Neuronal stem cell (in vitro differentiated cells): ENCODE measurements around the gene CCDC183.

Experiments used
- DNase-seq: peaks from one replicate; pipeline ENCODE4 v3.0.0-alpha.2; 2013; ENCODE audit warnings: low spot score
- H2AFZ ChIP-seq: one replicate; pipeline ENCODE4 v1.6.1; 2013; ENCODE audit warnings: mild to moderate bottlenecking, low read length, inconsistent platforms
- H2AK5ac ChIP-seq: 2 replicates; pipeline ENCODE4 v1.6.1; 2013; ENCODE audit warnings: low read depth, mild to moderate bottlenecking, inconsistent platforms, low read length, moderate library complexity, mixed read lengths
- H2BK120ac ChIP-seq: 2 replicates; pipeline ENCODE4 v1.6.1; 2013; ENCODE audit warnings: low read depth, mild to moderate bottlenecking, inconsistent platforms, low read length, moderate library complexity, mixed read lengths
- H2BK12ac ChIP-seq: one replicate; pipeline ENCODE4 v1.6.1; 2013; ENCODE audit warnings: low read length, inconsistent platforms
- H2BK15ac ChIP-seq: 2 replicates; pipeline ENCODE4 v1.6.1; 2013; ENCODE audit warnings: mild to moderate bottlenecking, low read length, inconsistent platforms, mixed read lengths
- H2BK5ac ChIP-seq: one replicate; pipeline ENCODE4 v1.6.1; 2013; ENCODE audit warnings: inconsistent platforms, mild to moderate bottlenecking, low read length, moderate library complexity
- H3K14ac ChIP-seq: one replicate; pipeline ENCODE4 v1.6.1; 2013; ENCODE audit warnings: low read length, inconsistent platforms
- H3K18ac ChIP-seq: 2 replicates; pipeline ENCODE4 v1.6.1; 2013; ENCODE audit warnings: low read length, inconsistent platforms
- H3K23ac ChIP-seq: 2 replicates; pipeline ENCODE4 v1.6.1; 2013; ENCODE audit warnings: low read depth, mild to moderate bottlenecking, mixed read lengths, low read length, inconsistent platforms; ENCODE audit not compliant: poor library complexity
- H3K27ac ChIP-seq: replicated peaks from 3 replicates; pipeline ENCODE4 v1.5.1; 2013; ENCODE audit warnings: low read length, inconsistent platforms
- H3K27me3 ChIP-seq, 3 experiments: 2 replicates each; pipeline ENCODE4 v1.6.1; 2013; ENCODE audit warnings: low read length in 3 of 3, mild to moderate bottlenecking in 2 of 3, inconsistent platforms in 1 of 3, low read depth in 1 of 3, mixed read lengths in 1 of 3, moderate library complexity in 1 of 3; ENCODE audit not compliant: control insufficient read depth in 3 of 3, insufficient read depth in 3 of 3
- H3K36me3 ChIP-seq, 2 donors: replicated peaks in 1 of 2; 2 replicates each; pipeline ENCODE4 v1.6.1; 2013; ENCODE audit warnings: low read length in 2 of 2; ENCODE audit not compliant: control insufficient read depth in 2 of 2, insufficient read depth in 2 of 2
- H3K4ac ChIP-seq: 2 replicates; pipeline ENCODE4 v1.6.1; 2013; ENCODE audit warnings: inconsistent platforms, mild to moderate bottlenecking, low read length, moderate library complexity
- H3K4me1 ChIP-seq, 2 donors: 1 replicate in 1 of 2; 2 replicates in 1 of 2; pipeline ENCODE4 v1.6.1; 2013; ENCODE audit warnings: low read length in 2 of 2, low read depth in 1 of 2; ENCODE audit not compliant: control insufficient read depth in 2 of 2, insufficient read depth in 1 of 2
- H3K4me2 ChIP-seq: one replicate; pipeline ENCODE4 v1.6.1; 2013; ENCODE audit warnings: mild to moderate bottlenecking, low read length, inconsistent platforms; ENCODE audit not compliant: insufficient read depth, poor library complexity, severe bottlenecking
- H3K4me3 ChIP-seq, 2 donors: 2 replicates each; pipeline ENCODE4 v1.5.1; 2013; ENCODE audit warnings: low read length in 2 of 2, mild to moderate bottlenecking in 2 of 2, inconsistent platforms in 1 of 2, moderate library complexity in 1 of 2
- H3K79me1 ChIP-seq: one replicate; pipeline ENCODE4 v1.6.1; 2013; ENCODE audit warnings: low read depth, mild to moderate bottlenecking, inconsistent platforms, low read length, moderate library complexity
- H3K9ac ChIP-seq: one replicate; pipeline ENCODE4 v1.6.1; 2013; ENCODE audit warnings: mild to moderate bottlenecking, low read depth, low read length, inconsistent platforms; ENCODE audit not compliant: poor library complexity
- H3K9me3 ChIP-seq, 2 donors: replicated peaks in 1 of 2; 2 replicates each; pipeline versions ENCODE3 to v1.6.1; 2013; ENCODE audit warnings: low read length in 2 of 2, mild to moderate bottlenecking in 2 of 2, inconsistent platforms in 1 of 2, low read depth in 1 of 2, mixed read lengths in 1 of 2, moderate library complexity in 1 of 2; ENCODE audit not compliant: control insufficient read depth in 2 of 2, insufficient read depth in 1 of 2
- H4K8ac ChIP-seq: one replicate; pipeline ENCODE4 v1.6.1; 2013; ENCODE audit warnings: low read depth, mild to moderate bottlenecking, inconsistent platforms, low read length, moderate library complexity
- H4K91ac ChIP-seq: one replicate; pipeline ENCODE4 v1.6.1; 2013; ENCODE audit warnings: low read length, low read depth, mild to moderate bottlenecking, inconsistent platforms; ENCODE audit not compliant: poor library complexity
- WGBS, 2 donors: extraction: QIAGEN DNeasy Blood & Tissue Kit; methylation state at CpG; one replicate each; pipeline ENCODE4 v1.1.7; 2013; ENCODE audit warnings: missing lambda C conversion rate in 2 of 2, mixed read lengths in 1 of 2; ENCODE audit not compliant: insufficient read length in 2 of 2, insufficient replicate concordance in 1 of 2; ENCODE audit errors: extremely low coverage in 2 of 2; 5-methylcytosine and 5-hydroxymethylcytosine counted together

Gene CCDC183

GRCh38 chr9:136774416-136775045, 21.6 kb upstream of the CCDC183 start:
- Histone ChIP-seq H3K27ac (no peak overlapping the region), H3K9ac (no peak overlapping the region), H2BK12ac (no peak overlapping the region), H2BK5ac (no peak overlapping the region), H3K36me3 (no peaks in the 10 kb centered on the region), H2AFZ (no peak overlapping the region), H4K8ac (no peak overlapping the region), H3K23ac (no peak overlapping the region), H3K27me3 (peaks cover 0 to 23% (median 0%) of the 10 kb centered on the region in 3 experiments), H3K4me2 (no peak overlapping the region), H3K9me3 (peaks cover 6 to 12% of the 10 kb centered on the region in 2 donors), H3K14ac (no peak overlapping the region), H3K4me1 (peaks cover 2% of the 10 kb centered on the region in 2 donors), H2BK120ac (no peak overlapping the region), H2BK15ac (no peak overlapping the region), H3K4ac (no peak overlapping the region), H2AK5ac (no peak overlapping the region), H3K4me3 (no peak overlapping the region), H4K91ac (no peak overlapping the region), H3K18ac (no peak overlapping the region), H3K79me1 (no peaks in the 10 kb centered on the region)
- DNase-seq, result no peak
- no CpG with 5 or more reads among the region's 12 CpGs for WGBS, 2 donors

- Histone ChIP-seq H3K4ac (no peak overlapping the region), H2BK15ac (no peak overlapping the region), H2AFZ (no peak overlapping the region), H2BK5ac (no peak overlapping the region), H4K8ac (no peak overlapping the region), H3K27ac (no peak overlapping the region), H3K27me3 (peaks cover 0 to 30% (median 0%) of the 10 kb centered on the region in 3 experiments), H3K23ac (no peak overlapping the region), H3K79me1 (no peaks in the 10 kb centered on the region), H3K14ac (no peak overlapping the region), H3K9me3 (peaks cover 6 to 12% of the 10 kb centered on the region in 2 donors), H3K4me2 (no peak overlapping the region), H2BK120ac (no peak overlapping the region), H3K9ac (no peak overlapping the region), H3K4me1 (no peaks in the 10 kb centered on the region), H3K18ac (no peak overlapping the region), H2AK5ac (no peak overlapping the region), H3K4me3 (no peak overlapping the region), H3K36me3 (no peaks in the 10 kb centered on the region), H4K91ac (no peak overlapping the region), H2BK12ac (no peak overlapping the region)
- no CpG with 5 or more reads among the region's 6 CpGs for WGBS, 2 donors
- no peak for DNase-seq
These were observed 20.9 kb upstream of the CCDC183 start for GRCh38 chr9:136775191-136775590.

GRCh38 chr9:136776947-136777346, 19.2 kb upstream of the CCDC183 start:
- no peak overlapping the region for H4K91ac ChIP-seq
- no peaks in the 10 kb centered on the region for H3K36me3 ChIP-seq
- DNase-seq, result no peak
- WGBS, 2 donors, result no CpG with 5 or more reads among the region's 7 CpGs
- no peak overlapping the region for H3K4ac ChIP-seq
- no peak overlapping the region for H2BK120ac ChIP-seq
- H2BK15ac ChIP-seq, result no peak overlapping the region
- H3K4me3 ChIP-seq, result no peak overlapping the region
- no peaks in the 10 kb centered on the region for H3K4me1 ChIP-seq
- H3K27me3 ChIP-seq, result peaks cover 0 to 42% (median 0%) of the 10 kb centered on the region in 3 experiments
- H4K8ac ChIP-seq, result no peak overlapping the region
- no peak overlapping the region for H2AK5ac ChIP-seq
- H3K14ac ChIP-seq, result no peak overlapping the region
- no peak overlapping the region for H3K23ac ChIP-seq
- no peak overlapping the region for H3K4me2 ChIP-seq
- no peak overlapping the region for H2BK5ac ChIP-seq
- H3K79me1 ChIP-seq, result no peaks in the 10 kb centered on the region
- no peak overlapping the region for H3K9ac ChIP-seq
- no peak overlapping the region for H3K18ac ChIP-seq
- H2AFZ ChIP-seq, result peak overlapping the region; percentile 46
- no peak overlapping the region for H2BK12ac ChIP-seq
- peaks cover 6 to 12% of the 10 kb centered on the region in 2 donors for H3K9me3 ChIP-seq
- H3K27ac ChIP-seq, result no peak overlapping the region

- Histone ChIP-seq H2BK12ac (no peak overlapping the region), H4K8ac (no peak overlapping the region), H3K9me3 (peaks cover 6 to 12% of the 10 kb centered on the region in 2 donors), H2BK120ac (no peak overlapping the region), H2AK5ac (no peak overlapping the region), H3K9ac (no peak overlapping the region), H3K27me3 (peaks cover 0 to 47% (median 0%) of the 10 kb centered on the region in 3 experiments), H3K4me2 (no peak overlapping the region), H2AFZ (peak overlapping the region; percentile 46), H2BK5ac (no peak overlapping the region), H3K4me3 (no peak overlapping the region), H3K36me3 (no peaks in the 10 kb centered on the region), H3K27ac (no peak overlapping the region), H3K4me1 (no peaks in the 10 kb centered on the region), H4K91ac (no peak overlapping the region), H3K14ac (no peak overlapping the region), H3K23ac (no peak overlapping the region), H2BK15ac (no peak overlapping the region), H3K79me1 (no peaks in the 10 kb centered on the region), H3K18ac (no peak overlapping the region), H3K4ac (no peak overlapping the region)
- no CpG with 5 or more reads among the region's 14 CpGs for WGBS, 2 donors
- no peak for DNase-seq
These were observed 18.8 kb upstream of the CCDC183 start for GRCh38 chr9:136777359-136777758.
